HG03460 (cell line): ENCODE data around the gene PITPNM3.

Source experiments
- ATAC-seq: cut with Tn5 transposase; IDR thresholded peaks from one replicate; pipeline ENCODE4 v1.9.1; 2021; ENCODE audit not compliant: unreplicated experiment

Gene PITPNM3

DNA sequence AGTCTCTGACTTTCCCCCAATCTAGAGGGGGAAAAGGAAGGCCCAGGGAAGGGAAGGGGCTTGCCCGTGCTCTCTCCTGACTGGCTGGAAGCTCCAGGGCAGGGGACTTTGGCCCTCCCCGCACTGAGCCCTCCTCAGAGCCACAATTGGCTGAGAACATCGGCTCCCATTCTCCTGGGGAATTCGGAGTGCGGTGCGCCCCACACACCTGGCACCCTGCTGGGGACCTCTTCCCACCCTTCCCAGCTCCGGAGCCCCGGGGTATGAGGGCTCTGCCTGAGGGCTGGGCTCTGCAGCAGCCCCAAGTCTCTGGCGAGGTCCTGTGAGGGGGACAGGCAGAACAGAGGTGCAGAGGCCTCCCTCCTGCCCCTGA, 76.1 kb downstream of the PITPNM3 start:
- no peak for ATAC-seq

DNA sequence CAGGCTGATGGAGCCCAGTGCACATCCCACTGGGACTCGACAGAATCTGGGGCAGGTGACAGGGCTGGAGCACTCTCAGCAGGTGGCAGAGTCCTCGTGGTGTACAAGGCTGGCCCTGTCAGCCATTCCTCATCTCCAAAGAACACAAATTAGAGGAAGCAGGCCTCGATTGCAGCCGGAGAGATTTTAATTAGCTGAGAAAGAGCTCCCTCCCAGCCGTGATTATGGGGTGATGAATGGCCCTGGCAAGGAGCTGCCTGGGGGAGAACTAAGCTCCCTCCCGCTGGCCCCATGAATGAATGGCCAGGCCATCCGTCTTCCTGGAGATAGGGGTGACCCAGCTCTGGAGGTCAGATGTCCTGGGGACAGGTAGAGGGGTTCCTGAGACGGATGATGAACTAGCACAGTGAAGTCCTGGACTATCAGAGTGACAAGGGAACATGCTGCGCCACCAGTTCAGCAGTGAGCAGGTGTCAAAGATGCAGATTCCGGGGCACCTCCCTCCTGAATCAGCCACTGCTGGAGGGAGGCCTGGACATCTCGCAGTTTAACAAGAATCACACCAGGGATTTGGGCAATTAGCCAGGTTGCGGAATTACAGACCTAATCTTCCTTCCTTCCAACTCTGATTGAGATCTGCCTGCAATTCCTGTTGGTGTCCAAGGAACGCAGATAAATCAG, 76.6 kb downstream of the PITPNM3 start:
- no peak for ATAC-seq

DNA sequence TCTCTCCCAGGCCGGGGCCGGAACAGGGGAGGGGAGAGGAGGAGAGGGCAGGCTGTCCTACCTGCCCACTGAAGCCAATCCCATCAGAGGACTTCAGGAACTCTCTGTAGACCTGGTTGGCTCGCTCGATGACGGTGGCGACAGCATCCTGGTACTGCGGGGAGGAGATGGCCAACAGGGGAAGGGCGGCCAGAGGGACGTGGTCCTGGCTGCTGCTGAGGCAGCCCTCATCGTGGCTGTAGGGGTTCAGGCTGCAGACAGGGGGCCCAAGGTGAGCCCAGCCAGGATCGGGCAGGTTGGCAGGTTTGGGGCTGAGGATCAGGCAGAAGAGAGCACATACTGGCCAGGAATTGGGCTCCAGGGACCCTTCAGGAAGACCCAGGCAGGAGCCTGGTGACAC, 77.9 kb downstream of the PITPNM3 start:
- ATAC-seq: no peak

DNA sequence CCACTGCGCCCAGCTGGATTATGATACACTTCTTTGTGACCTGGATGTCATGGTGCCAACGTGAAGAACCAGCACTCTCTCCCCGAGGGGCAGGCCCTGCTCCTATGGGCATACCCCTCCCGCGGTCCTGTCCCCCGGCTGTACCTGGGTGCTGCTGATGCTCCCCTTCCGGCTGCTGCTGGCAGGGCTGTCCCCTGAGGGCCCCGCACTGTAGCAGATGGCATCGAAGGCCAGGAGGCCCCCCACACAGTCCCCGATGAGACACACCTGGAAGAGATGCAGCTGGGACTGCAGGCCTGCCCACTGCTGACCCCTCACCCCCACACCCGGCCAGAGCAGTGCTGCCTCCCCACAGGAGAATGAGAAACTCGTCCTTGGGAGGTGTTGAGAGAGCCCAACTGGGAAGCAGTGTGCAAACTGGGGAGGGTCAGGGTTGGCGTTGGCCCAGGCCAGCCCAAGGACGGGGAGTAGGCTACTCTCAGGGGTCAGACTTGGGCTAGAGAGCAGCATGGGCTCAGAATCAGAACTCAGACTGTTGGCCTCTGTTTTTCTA, 78.4 kb downstream of the PITPNM3 start:
- ATAC-seq: no peak

DNA sequence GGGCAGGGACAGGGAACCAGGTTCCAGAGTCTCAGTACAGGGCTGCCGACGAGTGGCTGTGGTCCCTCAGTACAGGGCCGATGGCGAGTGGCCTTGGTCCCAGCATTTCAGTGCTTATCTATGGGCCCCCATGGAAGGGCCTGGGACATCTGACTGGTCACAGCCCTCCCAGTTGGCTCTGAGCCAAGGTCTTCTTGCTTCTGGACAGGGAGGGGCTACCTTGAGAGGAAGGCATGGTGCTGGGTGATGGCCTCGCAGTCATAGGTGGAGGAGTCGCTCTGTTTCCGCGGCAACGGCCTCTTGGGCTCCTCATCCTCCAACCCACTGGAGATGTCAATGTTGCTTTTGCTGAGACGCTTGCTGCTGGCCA, 79.6 kb downstream of the PITPNM3 start:
- no peak for ATAC-seq

DNA sequence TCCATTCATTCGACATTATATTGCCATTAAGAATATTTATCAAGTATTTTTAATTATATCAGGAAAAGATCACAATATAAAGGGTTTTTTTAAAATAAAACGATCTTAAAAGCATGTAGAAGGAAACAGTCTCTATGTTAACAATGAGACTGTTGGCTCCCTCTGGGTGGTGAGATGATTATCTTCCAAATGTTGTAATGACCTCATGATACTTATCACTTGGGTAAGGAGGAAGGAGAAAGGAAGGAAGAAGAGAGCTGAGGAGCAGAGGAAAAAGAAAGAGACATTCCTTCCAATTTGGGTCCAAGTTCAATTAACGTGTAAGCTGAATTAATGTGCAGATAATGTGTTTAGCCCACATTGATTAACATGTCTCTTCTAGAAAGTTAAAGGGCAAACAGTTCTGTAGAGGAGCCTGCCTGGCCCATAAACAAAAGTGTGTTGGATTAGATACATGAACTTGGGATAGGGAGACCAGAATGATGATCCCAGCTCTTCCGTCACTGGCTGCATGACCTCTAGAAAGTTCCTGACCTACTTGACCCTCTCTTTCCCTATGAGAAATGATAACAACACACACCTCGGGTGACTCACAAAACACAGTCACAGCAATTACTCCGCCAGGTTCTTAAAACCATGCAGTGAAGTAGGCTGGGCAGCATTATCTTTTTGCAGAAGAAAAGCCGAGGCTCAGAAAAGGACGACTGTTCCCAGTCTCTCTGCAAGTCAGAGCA, 80.1 kb downstream of the PITPNM3 start:
- ATAC-seq: no peak

DNA sequence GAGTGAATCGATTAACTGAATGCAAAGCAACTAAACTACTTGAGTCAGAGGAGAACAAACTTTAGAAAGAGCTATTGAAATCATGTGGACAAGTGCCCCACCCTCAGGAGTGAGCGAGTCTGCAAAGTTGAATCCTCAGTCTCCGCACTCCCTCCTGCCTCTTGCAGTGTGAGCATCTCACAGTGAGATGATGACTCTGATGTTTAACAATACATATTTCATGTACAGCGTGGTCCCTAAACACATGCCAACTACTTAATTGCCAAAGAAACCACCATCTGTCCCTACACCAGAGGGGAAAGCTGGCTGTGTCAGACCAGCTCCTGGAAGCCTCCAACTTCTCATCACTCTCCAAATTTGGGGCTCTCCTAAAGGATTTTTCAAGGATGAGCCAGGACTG, 80.9 kb downstream of the PITPNM3 start:
- ATAC-seq: no peak

DNA sequence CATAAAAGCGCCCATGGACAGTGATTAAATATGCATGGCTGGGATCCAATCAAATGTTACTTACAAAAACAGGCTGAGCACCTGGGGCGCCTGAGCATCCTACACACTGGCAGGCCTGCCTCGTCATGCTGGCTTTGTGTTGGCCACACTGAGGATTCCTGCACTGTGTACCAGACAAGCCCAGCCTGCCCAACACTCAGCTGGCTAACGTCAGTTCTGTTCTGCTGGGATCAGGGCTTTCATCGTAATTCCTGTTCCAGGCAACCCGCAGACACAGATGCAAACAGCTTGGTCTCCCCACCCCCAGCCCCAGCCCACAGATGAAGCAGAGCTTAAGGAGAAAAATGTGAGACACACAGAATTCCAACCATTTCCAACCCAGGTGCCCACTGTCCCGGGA, 81.4 kb downstream of the PITPNM3 start:
- no peak for ATAC-seq

DNA sequence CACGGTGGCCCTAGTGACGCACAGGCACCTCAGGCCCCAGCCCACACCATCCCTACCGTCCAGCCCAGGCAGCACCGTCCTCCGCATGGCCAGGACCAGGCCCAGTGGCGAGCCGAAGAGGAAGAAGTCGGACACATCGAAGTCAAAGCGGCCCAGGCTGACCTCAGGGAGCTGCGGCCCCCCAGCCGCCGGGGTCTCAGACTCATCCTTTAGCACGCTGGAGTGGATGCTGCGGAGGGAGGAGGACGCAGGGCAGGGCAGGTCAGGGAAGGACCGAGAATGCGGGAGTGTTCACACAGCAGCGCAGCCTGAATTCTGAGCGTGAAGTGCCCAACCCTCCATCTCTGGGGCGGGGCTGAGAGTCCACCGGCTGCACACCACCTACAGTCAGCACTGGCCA, 82.0 kb downstream of the PITPNM3 start:
- no peak for ATAC-seq

DNA sequence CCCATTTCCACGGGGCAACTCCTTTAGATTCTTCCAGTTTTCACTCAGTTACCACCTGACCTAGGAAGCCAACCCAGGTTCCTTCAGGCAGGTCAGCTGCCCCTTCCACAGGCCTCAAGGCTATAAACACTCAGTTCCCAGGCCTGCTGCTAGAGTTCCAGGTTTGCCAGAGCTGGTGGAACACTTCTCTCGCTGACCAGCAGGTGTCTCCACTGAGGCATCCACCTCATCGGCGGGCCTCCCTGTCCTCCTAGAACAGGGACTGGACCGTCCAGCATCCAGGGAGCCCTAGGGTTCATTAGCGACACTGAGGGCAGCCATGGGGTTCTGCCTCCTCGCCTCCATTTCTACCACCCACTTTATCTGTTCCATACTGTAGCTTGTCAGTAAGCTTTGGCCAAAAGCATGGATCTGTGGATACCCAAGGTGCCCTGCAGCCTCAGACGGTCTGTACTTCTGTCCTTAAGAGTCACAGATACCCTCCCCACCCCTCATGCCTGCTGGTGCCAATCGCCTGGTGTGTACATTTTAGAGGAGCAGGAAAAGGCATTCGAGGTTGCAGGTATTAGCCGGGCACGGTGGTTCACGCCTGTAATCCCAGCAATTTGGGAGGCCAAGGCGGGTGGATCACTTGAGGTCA, 83.1 kb downstream of the PITPNM3 start:
- no peak for ATAC-seq

DNA sequence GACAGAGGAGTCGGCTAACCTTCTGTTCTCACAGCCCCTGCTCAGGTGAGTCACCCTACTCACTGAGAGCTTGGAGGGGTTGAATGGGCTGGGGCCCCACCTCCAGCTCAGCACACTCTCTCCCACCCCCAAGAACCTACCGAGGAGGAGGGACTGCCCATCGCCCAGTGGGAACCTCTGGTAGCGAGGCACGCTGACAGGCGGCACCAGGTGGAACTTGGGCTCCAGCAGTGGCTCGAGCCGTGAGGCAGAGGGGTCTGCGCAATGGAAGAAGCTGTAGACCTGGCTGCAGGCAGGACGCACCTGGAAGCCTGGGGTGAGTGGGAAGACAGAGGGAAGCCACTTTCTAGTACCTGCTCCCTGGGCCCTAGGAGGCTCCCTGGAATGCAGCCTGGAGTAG, 83.8 kb downstream of the PITPNM3 start:
- no peak for ATAC-seq

DNA sequence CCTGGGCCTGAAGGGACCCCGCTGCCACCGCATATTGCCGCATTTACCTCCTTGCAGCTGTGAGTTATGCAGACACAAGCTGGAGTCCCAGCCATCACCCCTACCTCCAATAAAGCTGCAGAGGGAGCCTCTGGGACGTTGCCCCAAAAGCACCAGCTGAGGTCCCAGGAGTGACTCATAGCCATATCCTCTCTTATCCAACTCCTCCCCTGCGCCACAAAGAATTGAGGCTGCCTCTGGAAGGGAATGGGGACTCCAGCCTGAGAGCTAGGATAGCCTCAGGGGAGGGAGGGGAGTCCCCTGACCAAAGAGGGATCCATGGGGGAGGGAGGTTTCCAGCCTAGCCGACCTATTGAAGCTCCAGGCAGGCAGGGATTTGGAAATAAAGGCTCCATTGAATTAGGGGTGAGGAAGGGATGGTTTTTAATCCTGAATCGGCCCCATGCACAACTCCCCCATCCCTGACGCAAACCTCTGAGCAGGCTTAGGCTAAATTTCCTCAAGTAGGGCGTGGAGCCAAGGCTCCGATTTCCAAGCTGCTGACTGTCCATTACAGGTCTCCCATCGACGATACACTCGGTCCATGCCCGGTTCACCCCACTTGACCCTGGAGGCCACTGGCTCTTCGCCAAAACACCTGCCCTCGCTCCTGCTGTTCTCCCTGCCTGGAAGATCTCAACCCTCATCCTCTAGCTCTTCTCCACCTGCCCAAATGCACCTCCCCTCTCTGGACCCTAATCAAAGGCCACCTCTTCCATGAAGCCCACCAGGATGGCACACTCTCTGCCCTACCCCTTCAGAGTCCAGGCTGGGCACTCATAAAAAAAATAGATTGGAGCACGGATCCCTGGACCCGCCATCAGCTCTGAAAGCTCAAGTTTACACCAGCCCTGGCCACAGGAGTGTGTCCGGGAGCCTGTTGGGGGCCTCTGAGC, 84.6 kb downstream of the PITPNM3 start:
- no peak for ATAC-seq

DNA sequence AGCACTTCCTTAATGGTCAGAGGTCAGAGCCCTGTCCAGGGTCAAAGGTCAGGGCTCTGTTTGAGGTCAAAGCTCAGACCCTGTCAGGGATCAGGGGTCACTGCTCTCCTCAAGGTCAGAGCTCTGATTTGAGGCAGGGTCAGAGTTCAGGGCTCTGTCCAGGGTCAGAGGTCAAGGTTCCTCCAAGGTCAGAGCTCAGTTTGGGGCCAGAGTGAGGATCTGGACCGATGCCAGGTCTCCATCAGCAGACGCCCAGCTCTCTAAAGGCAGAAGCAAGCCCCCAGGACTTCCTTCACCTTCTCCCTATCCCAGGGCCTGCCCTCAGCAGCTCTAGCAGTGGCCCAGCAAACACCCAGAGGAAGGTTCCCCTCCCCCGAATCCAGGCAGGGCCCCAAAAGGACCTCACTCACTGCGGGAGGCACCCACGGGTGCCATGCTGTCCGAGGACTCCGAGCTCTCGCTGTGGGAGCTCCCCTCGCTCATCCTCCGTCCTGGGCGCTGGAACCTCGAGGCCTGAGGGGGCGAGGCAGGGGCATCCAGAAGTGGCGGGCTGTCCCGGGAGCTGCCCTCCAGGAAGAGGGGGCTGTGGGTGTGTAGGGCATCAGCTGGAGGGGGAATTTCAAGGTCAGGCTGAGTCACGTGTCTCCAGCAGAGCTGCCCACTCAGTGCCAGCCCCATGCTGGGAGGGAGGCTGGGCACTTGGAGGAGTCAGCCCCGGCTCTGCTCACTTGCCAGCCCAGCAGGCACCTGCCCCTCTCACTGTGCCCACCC, 85.4 kb downstream of the PITPNM3 start:
- no peak for ATAC-seq

DNA sequence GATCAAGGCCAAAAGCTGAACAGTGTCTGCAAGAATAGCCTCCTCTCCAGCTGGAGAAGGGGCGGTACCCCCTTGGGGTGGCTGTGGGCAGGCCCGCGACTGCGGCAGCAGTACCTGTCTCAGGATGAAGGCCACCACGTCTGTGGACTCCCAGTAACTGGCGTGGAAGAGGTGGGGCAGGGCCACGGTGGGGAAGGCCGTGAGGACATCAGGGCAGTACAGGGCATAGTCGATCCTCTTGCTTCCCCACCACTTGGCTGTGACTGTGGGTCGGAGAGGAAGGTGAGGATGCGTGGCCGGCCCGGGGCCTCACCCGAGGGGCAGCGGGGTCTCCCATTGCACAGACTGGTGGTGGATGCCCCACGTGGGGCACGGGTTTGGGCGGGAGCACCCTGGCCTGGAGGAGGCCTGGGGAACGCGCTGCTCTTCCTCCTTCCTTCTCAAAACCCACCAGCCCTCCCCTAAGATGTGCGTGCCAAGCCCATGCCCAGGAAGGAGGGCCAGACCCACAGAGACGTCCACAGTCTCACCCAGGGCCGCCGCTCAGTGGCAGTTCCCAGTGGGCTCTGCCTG, 86.1 kb downstream of the PITPNM3 start:
- no peak for ATAC-seq

DNA sequence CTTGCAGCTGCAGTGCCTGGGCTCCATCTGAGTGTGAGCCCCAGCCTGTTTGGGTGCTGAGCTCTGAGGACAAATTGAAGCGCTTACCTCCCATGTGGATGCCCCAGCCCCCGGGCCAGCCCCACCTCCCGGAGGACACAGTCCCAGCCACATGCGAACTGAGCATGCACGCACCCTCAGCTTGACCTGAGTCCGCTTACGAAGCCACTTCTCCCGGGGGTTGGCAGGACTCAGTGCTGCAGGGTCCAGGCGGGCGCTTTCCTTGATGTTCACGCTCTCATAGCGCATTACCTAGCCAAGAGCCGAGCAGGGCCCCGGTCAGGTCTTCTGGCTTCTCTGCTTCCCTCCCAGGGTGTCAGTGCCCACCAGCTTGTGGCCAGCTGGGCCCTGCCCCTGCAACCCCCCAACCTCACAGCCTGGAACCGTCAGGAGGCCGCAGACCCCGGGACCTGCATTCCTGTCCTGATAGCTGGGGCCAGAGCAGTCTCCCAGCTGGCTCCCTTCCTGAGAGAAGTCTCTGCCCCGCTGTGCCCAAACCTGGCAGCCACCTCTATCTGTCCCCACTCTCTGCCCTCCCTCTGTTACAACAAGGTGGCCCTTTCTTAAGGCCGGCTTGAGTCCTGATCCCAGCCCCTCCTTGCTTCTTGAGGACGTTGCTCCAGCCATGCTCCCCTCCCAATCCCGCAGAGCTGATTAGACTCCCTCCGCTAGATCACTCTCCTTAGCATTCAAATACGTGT, 88.1 kb downstream of the PITPNM3 start:
- ATAC-seq: no peak

DNA sequence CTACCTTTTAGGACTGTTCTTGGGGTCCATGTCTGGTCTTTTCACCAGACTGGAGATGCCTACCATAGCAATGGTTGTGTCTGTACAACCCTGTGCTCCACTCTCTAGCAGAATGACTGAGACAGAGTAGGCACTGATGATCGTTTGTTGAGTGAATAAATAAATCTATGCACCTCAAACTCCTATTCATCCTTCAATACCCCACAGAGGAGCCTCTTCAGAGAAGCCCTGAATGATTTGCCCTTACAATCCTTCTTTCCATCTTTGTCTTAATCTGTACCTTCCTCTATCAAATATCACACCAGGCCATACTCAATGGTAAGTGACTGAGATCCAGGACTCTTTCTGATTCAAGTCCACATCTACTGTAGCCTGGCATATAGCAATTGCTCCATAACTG, 88.8 kb downstream of the PITPNM3 start:
- ATAC-seq: no peak

DNA sequence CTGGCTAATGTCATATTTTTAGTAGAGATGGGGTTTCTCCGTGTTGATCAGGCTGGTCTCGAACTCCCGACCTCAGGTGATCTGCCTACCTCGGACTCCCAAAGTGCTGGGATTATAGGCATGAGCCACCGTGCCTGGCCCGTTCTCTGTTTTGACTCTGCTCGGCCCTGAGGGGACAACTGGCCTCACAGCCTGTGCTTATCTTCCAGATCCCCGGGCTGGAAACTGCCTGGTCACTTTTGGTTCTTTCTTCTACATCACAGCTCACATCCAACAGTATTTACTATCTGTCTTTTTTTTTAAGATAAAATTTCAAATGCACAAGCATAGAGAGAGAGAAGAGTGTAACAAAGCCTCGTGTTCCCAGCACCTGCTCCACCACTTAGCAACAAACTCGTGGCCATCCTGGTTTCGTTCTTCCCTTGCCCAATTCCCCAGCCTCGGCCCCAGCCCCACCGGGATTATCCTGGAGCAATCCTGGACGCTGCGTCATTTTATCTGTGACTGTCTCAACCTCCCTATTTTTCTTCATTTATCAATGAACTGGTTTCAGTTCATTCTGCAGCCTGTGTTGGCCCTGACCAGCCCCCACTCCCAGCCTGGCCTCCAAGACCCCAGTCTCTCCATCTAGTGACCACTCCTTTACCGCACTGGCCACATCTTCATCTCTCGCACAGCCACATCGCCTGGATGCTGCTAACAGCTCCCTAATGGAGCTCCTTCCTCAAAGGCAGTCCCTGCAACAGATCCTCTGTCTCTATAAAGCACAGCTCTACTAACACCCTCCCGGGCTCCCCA, 91.0 kb downstream of the PITPNM3 start:
- ATAC-seq: no peak

DNA sequence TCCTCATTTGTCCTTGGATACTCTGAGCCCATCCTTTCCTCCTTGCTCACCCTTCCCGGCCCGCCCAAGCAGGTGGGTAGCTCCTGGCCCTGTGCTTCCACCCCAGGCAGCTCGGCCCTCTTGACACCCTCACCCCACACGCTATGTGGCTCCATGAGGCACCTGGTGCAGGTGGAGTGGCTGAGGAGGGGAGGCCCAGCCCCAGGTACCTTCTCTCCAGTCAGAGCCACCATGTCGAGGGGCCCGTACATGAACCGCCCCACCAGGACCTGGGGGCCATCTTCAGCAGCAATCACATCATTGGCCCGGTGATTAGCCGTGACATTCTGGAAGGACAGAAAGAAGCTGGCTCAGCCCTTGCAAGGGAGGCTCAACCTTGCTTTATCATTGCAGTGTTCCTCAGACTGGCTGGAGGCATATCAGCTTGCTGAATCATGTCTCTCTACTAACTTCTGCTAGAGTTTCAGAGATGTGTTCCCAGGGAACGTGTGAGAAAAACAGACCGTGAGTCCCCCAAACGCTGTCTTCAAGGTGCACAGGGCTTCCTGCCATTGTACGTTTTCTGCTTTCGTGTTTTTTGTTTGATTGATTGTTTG, 91.8 kb downstream of the PITPNM3 start:
- no peak for ATAC-seq
